ENCODE results near the gene FOXL3.

Gene FOXL3

DNA sequence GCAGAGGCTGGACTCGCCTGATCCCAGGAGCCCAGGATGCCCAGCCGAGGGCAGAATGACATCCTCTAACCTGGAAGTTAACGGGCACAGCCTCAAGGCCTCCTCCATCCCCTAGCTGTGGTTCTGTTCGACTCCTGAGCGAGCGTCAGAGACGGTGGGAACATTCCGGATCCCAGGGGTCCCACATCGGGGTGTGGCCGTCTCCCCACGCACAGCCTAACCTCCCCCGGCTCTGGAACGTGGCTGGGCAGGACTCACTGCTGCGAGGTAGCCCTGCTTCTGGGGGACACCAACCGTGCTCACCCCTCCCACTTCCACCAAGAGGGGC is 8.4 kb downstream of the FOXL3 start:
- Histone ChIP-seq H3K27me3 (ENCODE audit: low read depth, low read length) (no peaks in the 10 kb centered on the region), H3K36me3 (replicated peaks; ENCODE audit: low read depth, low read length) (no peaks in the 10 kb centered on the region), H3K4me2 (ENCODE audit: low read length) (no peak overlapping the region), H3K4me1 (ENCODE audit: low read length) (no peaks in the 10 kb centered on the region), H4K20me1 (ENCODE audit: insufficient read depth, low read length) (no peaks in the 10 kb centered on the region), H2AFZ (ENCODE audit: low read depth, low read length) (no peak overlapping the region), H3K9me3 (ENCODE audit: insufficient read depth, low read length) (no peaks in the 10 kb centered on the region), H3K4me3 (ENCODE audit: low read length) (no peak overlapping the region), H3K27ac (ENCODE audit: low read length) (no peak overlapping the region), H3K79me2 (ENCODE audit: low read length) (no peaks in the 10 kb centered on the region), H3K9ac (ENCODE audit: low read length) (no peak overlapping the region)
- TF ChIP-seq EZH2phosphoT487 (IDR thresholded peaks at IDR 0.05; ENCODE audit: low read depth): no peak

DNA sequence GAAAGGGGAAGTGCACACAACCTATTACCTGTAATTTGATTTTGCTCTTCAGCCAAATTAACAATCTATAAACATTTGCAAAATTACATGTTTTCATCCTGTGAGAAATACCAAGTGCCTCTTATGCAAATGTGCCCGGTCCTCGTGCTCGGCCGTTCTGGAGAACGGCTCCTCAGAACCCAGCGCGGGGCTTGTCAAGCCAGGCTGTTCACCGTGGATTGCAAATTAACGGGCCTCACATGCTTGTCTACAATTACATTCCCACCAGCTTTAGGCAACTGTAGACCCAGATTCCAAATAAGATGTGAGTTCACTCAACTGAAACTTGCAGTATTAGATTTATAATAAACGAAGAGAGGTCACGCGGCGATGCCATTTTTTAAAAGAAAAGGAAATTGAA is 8.8 kb downstream of the FOXL3 start:
- TF ChIP-seq EZH2phosphoT487 (IDR thresholded peaks at IDR 0.05; ENCODE audit: low read depth): no peak
- TF ChIP-seq, protein P1, sequence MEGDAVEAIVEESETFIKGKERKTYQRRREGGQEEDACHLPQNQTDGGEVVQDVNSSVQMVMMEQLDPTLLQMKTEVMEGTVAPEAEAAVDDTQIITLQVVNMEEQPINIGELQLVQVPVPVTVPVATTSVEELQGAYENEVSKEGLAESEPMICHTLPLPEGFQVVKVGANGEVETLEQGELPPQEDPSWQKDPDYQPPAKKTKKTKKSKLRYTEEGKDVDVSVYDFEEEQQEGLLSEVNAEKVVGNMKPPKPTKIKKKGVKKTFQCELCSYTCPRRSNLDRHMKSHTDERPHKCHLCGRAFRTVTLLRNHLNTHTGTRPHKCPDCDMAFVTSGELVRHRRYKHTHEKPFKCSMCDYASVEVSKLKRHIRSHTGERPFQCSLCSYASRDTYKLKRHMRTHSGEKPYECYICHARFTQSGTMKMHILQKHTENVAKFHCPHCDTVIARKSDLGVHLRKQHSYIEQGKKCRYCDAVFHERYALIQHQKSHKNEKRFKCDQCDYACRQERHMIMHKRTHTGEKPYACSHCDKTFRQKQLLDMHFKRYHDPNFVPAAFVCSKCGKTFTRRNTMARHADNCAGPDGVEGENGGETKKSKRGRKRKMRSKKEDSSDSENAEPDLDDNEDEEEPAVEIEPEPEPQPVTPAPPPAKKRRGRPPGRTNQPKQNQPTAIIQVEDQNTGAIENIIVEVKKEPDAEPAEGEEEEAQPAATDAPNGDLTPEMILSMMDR (IDR thresholded peaks at IDR 0.05; ENCODE audit: low read depth, low read length): no peak
- Histone ChIP-seq H2AFZ (ENCODE audit: low read depth, low read length) (no peak overlapping the region), H3K9me3 (ENCODE audit: insufficient read depth, low read length) (no peaks in the 10 kb centered on the region), H3K4me3 (ENCODE audit: low read length) (no peak overlapping the region), H3K79me2 (ENCODE audit: low read length) (no peaks in the 10 kb centered on the region), H3K9ac (ENCODE audit: low read length) (no peak overlapping the region), H3K27ac (ENCODE audit: low read length) (no peak overlapping the region), H3K27me3 (ENCODE audit: low read depth, low read length) (no peaks in the 10 kb centered on the region), H4K20me1 (ENCODE audit: insufficient read depth, low read length) (no peaks in the 10 kb centered on the region), H3K36me3 (replicated peaks; ENCODE audit: low read depth, low read length) (no peaks in the 10 kb centered on the region), H3K4me2 (ENCODE audit: low read length) (no peak overlapping the region), H3K4me1 (ENCODE audit: low read length) (no peaks in the 10 kb centered on the region)

DNA sequence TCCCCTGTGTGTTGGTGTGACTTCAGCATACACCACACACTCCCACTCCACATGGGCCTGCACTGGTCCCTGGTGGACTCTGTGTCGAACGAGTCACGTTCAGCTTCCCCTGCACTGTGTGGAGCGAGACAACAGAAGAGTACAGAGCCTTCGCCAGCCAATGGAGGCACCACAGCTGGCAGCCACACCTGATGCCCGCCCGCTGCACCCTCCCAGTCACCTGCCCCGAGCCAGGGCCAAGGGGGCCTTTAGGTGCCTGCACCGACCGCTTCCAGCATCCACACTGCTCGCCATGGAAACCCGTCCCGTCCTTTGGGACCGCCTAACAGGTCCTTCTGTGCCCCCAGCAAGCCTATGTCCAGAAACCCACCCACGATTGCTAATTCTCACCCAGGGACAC is 9.2 kb downstream of the FOXL3 start:
- no peaks in the 10 kb centered on the region for H3K9me3 ChIP-seq (ENCODE audit: insufficient read depth, low read length)
- H4K20me1 ChIP-seq (ENCODE audit: insufficient read depth, low read length): no peaks in the 10 kb centered on the region
- no peak overlapping the region for H3K4me3 ChIP-seq (ENCODE audit: low read length)
- H3K9ac ChIP-seq (ENCODE audit: low read length): no peak overlapping the region
- H3K27me3 ChIP-seq (ENCODE audit: low read depth, low read length): no peaks in the 10 kb centered on the region
- H3K79me2 ChIP-seq (ENCODE audit: low read length): no peaks in the 10 kb centered on the region
- no peak overlapping the region for H2AFZ ChIP-seq (ENCODE audit: low read depth, low read length)
- TF ChIP-seq, protein P1 (IDR thresholded peaks at IDR 0.05; ENCODE audit: low read depth, low read length): no peak
- TF ChIP-seq EZH2phosphoT487 (IDR thresholded peaks at IDR 0.05; ENCODE audit: low read depth): no peak
- no peak overlapping the region for H3K27ac ChIP-seq (ENCODE audit: low read length)
- H3K4me1 ChIP-seq (ENCODE audit: low read length): no peaks in the 10 kb centered on the region
- H3K4me2 ChIP-seq (ENCODE audit: low read length): no peak overlapping the region
- H3K36me3 ChIP-seq (replicated peaks; ENCODE audit: low read depth, low read length): no peaks in the 10 kb centered on the region

DNA sequence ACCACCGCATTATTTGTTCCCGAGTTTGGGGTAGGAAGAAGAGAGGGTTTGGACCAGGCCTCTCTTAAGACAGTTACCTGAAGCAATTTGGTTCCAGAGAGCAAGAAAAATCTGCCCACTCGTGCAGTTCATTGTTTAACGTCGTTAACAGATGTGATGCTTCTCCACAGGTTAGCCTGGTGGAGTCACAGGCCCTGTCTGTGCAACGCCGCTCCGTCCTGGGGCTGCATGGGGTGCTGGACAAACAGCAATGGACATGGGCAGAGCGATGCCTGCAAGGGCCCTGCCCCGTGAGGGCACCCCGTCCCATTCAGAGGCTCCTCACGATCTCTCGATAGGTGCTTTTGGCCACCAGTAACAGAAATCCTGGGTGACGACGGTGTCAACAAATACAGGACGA is 9.7 kb downstream of the FOXL3 start:
- no peak overlapping the region for H2AFZ ChIP-seq (ENCODE audit: low read depth, low read length)
- TF ChIP-seq, protein P1 (IDR thresholded peaks at IDR 0.05; ENCODE audit: low read depth, low read length): no peak
- no peak for TF ChIP-seq EZH2phosphoT487 (IDR thresholded peaks at IDR 0.05; ENCODE audit: low read depth)
- no peaks in the 10 kb centered on the region for H3K9me3 ChIP-seq (ENCODE audit: insufficient read depth, low read length)
- H3K79me2 ChIP-seq (ENCODE audit: low read length): no peaks in the 10 kb centered on the region
- no peaks in the 10 kb centered on the region for H4K20me1 ChIP-seq (ENCODE audit: insufficient read depth, low read length)
- no peak overlapping the region for H3K27ac ChIP-seq (ENCODE audit: low read length)
- no peaks in the 10 kb centered on the region for H3K27me3 ChIP-seq (ENCODE audit: low read depth, low read length)
- no peak overlapping the region for H3K9ac ChIP-seq (ENCODE audit: low read length)
- no peak overlapping the region for H3K4me3 ChIP-seq (ENCODE audit: low read length)
- H3K4me2 ChIP-seq (ENCODE audit: low read length): no peak overlapping the region
- no peaks in the 10 kb centered on the region for H3K4me1 ChIP-seq (ENCODE audit: low read length)
- no peaks in the 10 kb centered on the region for H3K36me3 ChIP-seq (replicated peaks; ENCODE audit: low read depth, low read length)

DNA sequence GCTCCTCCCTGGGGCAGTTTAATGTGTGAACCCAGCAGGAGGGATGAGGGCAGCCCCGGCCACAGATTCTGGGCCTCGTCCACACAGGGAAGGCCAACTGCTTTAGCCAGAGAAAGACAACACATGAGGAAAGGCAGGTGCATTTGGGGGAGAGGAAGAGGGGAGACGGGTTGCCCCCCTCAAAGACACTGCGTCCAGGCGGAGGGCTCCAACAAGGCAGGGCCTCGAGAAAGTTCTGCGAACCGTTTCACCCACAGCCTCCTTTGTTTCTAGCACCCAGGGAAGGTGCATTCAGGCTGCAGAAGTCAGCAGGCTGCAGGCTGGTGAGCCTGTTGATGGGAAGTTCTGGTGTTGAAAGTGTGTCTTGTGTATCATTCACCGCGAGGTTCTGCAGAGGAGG is 10.1 kb downstream of the FOXL3 start:
- Histone ChIP-seq H3K4me3 (ENCODE audit: low read length) (no peak overlapping the region), H3K27ac (ENCODE audit: low read length) (no peak overlapping the region), H2AFZ (ENCODE audit: low read depth, low read length) (no peak overlapping the region), H4K20me1 (ENCODE audit: insufficient read depth, low read length) (no peaks in the 10 kb centered on the region), H3K79me2 (ENCODE audit: low read length) (no peaks in the 10 kb centered on the region), H3K9ac (ENCODE audit: low read length) (no peak overlapping the region), H3K27me3 (ENCODE audit: low read depth, low read length) (no peaks in the 10 kb centered on the region), H3K4me1 (ENCODE audit: low read length) (no peaks in the 10 kb centered on the region), H3K4me2 (ENCODE audit: low read length) (no peak overlapping the region), H3K36me3 (replicated peaks; ENCODE audit: low read depth, low read length) (no peaks in the 10 kb centered on the region), H3K9me3 (ENCODE audit: insufficient read depth, low read length) (no peaks in the 10 kb centered on the region)
- TF ChIP-seq, protein P1 (IDR thresholded peaks at IDR 0.05; ENCODE audit: low read depth, low read length): no peak
- no peak for TF ChIP-seq EZH2phosphoT487 (IDR thresholded peaks at IDR 0.05; ENCODE audit: low read depth)
